Measurements from ENCODE around the gene FOXN4.

The FOXN4 gene

GRCh38 chr12:109277899-109278762 lies 31.0 kb downstream of the FOXN4 start:
- peak; percentile 22 to 37 for DNase-seq (ENCODE audit: low read depth in 2 of 2)
- TF ChIP-seq, protein P1, sequence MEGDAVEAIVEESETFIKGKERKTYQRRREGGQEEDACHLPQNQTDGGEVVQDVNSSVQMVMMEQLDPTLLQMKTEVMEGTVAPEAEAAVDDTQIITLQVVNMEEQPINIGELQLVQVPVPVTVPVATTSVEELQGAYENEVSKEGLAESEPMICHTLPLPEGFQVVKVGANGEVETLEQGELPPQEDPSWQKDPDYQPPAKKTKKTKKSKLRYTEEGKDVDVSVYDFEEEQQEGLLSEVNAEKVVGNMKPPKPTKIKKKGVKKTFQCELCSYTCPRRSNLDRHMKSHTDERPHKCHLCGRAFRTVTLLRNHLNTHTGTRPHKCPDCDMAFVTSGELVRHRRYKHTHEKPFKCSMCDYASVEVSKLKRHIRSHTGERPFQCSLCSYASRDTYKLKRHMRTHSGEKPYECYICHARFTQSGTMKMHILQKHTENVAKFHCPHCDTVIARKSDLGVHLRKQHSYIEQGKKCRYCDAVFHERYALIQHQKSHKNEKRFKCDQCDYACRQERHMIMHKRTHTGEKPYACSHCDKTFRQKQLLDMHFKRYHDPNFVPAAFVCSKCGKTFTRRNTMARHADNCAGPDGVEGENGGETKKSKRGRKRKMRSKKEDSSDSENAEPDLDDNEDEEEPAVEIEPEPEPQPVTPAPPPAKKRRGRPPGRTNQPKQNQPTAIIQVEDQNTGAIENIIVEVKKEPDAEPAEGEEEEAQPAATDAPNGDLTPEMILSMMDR (IDR thresholded peaks at IDR 0.05; ENCODE audit: low read depth, low read length), result no peak
- no peak overlapping the region for H3K4me3 ChIP-seq (replicated peaks in 1 of 2; ENCODE audit: low read depth in 2 of 2, low read length in 2 of 2)

DNA sequence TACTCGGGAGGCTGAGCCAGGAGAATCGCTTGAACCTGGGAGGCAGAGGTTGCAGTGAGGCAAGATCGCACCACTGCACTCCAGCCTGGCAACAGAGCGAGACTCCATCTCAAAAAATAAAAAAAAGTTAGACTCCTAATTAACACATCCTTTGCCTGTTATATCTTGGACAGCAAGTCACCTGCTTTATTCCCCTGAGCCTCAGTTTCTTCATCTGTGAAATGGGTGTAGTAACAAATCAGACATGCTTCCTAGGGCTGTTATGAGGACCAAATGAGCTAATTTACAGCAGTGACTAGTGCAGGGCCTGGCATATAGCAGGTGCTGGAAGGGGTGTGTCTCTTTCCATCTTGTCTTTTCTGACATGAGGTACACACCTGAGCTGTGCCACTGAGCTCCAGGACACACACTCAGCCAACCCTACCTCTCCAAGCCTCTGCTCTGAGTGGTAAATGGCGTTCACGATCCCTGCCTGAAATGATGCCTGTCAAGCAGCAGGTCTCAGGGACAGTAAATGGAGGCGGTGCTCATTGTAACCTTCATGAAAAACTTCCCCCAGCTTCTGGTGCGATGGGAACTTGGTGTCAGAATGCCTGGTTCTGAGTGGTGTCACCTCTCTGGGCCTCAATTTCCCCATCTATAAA lies 31.7 kb downstream of the FOXN4 start:
- H3K4me3 ChIP-seq (replicated peaks in 1 of 2; ENCODE audit: low read depth in 2 of 2, low read length in 2 of 2), result no peak overlapping the region
- TF ChIP-seq, protein P1 (IDR thresholded peaks at IDR 0.05; ENCODE audit: low read depth, low read length), result no peak
- no peak for DNase-seq (ENCODE audit: low read depth in 2 of 2)

DNA sequence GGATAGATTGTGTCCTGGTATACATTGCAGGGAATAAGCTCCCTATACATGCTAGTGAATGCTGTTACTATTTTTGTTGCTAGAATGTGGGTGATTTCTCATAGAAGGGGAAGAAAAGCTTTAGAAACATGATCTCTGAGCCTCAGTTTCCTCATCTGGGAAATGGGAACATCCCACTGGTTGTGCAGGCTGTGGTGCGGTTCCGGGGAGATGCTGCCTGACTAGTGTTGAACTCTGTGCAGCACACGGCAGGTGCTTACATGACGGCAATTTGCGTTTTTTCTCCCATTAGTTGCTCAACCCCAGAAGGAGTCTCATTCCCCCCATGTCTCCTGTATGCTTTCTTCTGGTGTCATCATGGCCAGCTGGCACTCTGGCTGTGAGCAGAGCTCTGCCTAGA lies 32.9 kb downstream of the FOXN4 start:
- H3K4me3 ChIP-seq (replicated peaks in 1 of 2; ENCODE audit: low read depth in 2 of 2, low read length in 2 of 2), result no peak overlapping the region
- TF ChIP-seq, protein P1 (IDR thresholded peaks at IDR 0.05; ENCODE audit: low read depth, low read length), result no peak
- no peak for DNase-seq (ENCODE audit: low read depth in 2 of 2)

GRCh38 chr12:109275173-109275572 lies 33.9 kb downstream of the FOXN4 start:
- TF ChIP-seq, protein P1 (IDR thresholded peaks at IDR 0.05; ENCODE audit: low read depth, low read length), result no peak
- DNase-seq (ENCODE audit: low read depth in 2 of 2), result no peak
- H3K4me3 ChIP-seq (replicated peaks in 1 of 2; ENCODE audit: low read depth in 2 of 2, low read length in 2 of 2), result no peak overlapping the region

- no peak for DNase-seq (ENCODE audit: low read depth in 2 of 2)
- H3K4me3 ChIP-seq (replicated peaks in 1 of 2; ENCODE audit: low read depth in 2 of 2, low read length in 2 of 2), result no peak overlapping the region
- TF ChIP-seq, protein P1 (IDR thresholded peaks at IDR 0.05; ENCODE audit: low read depth, low read length), result no peak
These were observed 34.7 kb downstream of the FOXN4 start for GRCh38 chr12:109274381-109274780.

DNA sequence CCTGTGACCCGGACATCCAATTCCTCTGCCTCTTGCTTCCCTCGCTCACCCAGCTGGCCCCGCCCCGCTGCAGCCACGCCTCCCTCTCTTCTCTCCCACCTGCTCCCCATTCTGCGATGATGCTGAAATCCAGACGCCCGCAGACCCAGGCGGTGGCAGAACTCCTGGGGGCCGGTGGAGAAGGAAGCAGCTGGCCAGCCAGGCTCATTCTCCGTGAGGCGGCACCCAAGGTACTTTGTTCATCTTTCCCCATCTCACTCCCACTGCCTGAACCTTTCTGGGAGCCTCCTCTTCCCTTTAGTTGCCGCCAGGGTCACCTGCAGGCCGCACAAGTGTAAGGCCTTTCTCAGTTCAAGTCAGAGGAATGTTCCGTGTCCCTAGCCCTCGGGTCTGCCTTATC lies 35.7 kb downstream of the FOXN4 start:
- DNase-seq (ENCODE audit: low read depth in 2 of 2), result no peak
- H3K4me3 ChIP-seq (replicated peaks in 1 of 2; ENCODE audit: low read depth in 2 of 2, low read length in 2 of 2), result no peak overlapping the region

More for the DNA sequence above, 35.7 kb downstream of the FOXN4 start:
- TF ChIP-seq, protein P1 (IDR thresholded peaks at IDR 0.05; ENCODE audit: low read depth, low read length), result no peak
